RPMI8226 (cell line): ENCODE measurements around the gene ARMC7.
"Not testable (repeated sequence)": the region's sequence is repeated elsewhere in the genome, so short reads cannot be mapped to it uniquely, and the experiment has no call there.

Source experiments
- DNase-seq: peaks from one replicate; pipeline ENCODE4 v3.0.0-alpha.2; 2015

The ARMC7 gene

GRCh38 chr17:75102385-75102821 lies 7.4 kb upstream of the ARMC7 start:
- DNase-seq: peak; percentile 38

GRCh38 chr17:75103601-75104554 lies 5.9 kb upstream of the ARMC7 start:
- DNase-seq: peak; percentile 30

DNA sequence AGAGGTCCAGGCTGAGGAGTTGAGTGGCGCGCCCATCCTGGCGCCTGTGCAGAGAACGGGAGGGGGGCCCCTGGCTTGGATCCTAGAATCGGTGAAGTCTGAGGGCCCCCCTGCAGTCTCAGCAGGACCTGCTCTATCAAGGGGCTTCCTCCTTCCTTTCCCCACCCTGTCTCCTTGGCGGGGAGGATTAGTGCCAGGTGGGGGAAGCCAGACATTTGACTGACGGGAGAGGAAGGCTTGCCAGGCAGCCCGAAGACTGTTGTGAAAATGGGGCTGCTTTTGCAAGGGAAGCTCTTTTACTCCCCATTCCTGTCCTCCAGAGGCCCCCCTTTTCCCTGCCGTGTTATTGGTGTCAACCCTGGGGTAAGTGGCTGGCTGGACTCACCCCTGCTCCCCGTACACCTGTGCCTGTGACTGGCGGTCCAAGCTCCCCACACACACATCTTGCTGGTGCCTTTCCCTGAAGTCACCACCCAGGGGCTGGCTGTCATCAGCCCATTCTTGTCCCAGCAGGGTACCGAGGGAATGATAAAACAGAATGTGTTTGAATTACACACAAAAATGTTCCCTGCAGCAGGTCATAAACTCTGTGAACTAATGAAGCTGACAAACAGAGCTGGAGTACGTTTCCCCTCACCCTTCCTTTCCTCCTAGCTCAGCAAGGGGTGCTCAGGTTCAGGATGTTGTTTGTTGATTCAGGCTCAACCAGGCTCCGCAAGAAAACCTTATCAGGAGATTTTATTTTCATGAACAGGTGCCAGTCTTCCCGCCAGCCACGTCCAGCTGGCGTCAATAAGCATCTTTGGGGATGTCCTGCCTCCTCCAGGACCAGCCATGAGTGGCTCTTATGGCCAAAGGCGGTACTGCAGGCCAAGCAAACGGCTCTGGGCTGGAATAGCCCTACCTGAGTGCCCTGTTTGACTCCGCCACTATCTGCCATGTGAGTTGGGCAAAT lies 4.4 kb upstream of the ARMC7 start:
- DNase-seq: peak; percentile 84

DNA sequence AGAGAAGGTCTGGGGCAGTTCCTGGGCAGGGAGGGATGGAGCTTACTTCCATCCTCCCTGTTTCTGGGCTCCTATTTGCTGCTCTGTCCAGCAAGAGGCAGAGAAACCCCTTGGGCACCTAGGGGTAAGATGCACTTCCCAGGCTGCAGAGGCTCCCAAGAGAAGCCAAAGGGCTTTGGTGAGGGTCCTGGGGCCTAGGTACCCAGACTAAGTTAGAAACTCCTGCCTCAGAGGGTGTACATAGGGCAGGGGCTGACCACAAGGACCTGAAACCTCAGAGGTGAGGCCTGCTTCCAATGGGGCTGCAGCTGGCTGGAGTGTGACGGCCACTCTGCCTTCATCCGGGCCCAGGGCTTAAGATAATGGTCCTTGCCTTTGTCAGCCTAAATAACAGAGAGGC lies 1.6 kb upstream of the ARMC7 start:
- DNase-seq: no peak

DNA sequence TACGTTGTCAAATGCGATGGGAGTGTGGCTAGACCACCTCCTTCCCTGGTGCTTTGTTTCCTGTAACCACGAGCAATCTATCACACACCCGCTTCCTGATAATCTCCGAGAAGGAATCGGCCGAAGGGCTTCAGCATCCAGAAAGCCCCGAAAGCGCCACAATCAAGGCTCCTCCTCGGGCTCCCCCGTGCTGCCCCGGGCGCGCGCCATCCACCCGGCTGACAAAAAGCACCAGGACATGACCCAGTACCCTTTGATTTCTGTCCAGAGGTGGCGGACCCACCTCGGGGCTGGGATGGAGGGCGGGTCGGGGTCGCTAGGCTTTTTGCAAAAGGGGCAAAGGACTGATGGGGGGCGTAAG lies 743 bp upstream of the ARMC7 start:
- DNase-seq: no peak

GRCh38 chr17:75110234-75110937 lies 617 bp downstream of the ARMC7 start:
- DNase-seq: peak; percentile 48

- DNase-seq: no peak
Measured at GRCh38 chr17:75111777-75112335, 2.1 kb downstream of the ARMC7 start.

GRCh38 chr17:75113798-75114551 lies 4.2 kb downstream of the ARMC7 start:
- peak; percentile 88 for DNase-seq

DNA sequence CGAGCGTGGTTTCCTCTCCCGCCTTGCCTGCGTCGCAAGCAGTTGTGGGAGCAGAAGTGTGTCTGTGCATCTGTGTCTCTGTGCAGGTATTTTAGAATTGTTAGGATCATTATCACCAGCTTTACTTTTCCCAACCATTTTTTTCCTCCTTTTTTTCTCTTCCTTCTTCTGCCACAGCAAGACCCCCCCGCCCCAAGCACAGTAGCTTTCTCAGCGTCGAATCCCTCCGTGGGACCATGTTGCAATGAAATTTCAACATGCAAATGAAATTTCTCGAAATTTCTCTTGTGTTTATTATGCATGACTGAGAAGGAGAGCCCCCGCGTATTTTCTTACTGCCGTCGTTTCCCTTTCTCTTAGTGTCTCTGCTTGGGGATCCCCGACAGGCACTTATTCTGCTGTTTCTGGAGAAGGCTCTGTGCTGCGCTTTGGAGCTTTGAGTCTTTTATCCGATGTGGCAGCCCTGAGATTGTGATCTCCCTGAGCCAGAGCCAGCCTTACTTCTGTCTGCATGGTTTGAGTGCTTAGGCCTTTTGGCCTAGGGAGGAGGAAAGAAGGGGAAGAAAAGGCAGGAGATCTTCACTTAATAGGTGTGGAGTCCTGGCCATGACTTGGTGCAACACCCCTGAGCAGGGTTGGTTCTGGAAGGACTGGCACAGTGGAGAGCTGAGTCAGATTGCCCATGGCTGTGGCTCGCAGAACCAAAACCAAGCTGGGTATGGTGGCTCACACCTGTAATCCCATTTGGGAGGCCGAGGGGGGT lies 5.0 kb downstream of the ARMC7 start:
- DNase-seq: no peak

DNA sequence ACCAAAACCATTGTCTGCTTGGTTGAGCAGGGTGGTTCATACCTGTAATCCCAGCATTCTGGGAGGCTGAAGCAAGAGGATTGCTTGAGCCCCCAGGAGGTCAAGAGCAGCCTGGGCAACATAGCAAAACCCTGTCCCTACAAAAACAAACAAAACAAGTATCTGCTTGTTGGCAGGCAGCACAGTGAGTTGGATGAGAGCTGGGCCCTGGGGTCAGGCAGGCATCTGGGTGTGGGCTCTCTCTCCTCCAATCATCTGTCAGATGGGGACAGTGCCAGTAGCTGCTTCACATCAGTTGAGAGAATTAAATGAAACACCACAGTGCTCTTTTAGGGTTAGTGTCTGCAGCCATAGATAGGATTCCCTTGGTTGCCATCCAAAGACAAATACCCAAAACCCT lies 5.8 kb downstream of the ARMC7 start:
- DNase-seq: no peak

DNA sequence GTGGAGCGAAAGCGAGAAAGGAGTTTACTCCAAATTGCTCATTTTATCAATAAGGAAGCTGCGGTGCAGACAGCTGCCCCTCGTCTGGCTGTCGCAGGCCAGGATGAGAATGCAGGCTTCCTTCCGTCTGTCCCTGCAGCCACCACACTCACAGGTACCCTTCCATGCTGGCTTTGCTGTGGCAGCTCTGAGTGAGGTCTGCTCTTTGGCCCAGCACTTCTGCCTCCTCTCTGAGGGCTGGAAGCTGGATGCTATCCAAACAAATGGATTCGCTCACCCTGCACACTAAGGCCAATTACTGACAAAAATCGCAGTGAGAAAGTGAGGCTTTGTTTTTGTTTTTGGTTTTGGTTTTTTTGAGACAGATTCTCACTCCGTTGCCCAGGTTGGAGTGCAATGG lies 7.0 kb downstream of the ARMC7 start:
- DNase-seq: no peak

DNA sequence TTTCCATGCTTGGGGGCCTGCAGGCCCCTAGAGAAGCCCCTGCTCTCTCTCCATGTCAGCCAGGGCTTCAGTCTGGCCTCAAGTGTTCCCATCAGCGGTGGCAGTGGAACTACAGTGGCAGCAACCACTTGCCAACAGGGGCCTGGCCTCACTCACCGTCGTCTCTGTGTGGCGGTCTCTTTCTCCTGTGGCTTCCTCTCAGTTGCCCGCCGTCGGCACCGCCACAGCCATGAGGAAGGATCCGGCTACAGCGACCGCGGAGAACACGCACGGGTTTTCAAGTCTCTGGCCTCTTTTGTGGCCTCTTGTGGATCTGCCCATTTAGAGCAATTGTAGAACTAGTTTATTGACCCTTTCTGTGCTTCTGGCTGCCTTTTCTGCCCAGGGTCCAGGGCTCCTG lies 8.5 kb downstream of the ARMC7 start:
- no peak for DNase-seq

- no peak for DNase-seq
Measured at GRCh38 chr17:75124041-75124818, 14.5 kb downstream of the ARMC7 start.

- no peak for DNase-seq
Measured at GRCh38 chr17:75124819-75125162, 15.0 kb downstream of the ARMC7 start.

GRCh38 chr17:75125984-75126383 lies 16.2 kb downstream of the ARMC7 start:
- no peak for DNase-seq

DNA sequence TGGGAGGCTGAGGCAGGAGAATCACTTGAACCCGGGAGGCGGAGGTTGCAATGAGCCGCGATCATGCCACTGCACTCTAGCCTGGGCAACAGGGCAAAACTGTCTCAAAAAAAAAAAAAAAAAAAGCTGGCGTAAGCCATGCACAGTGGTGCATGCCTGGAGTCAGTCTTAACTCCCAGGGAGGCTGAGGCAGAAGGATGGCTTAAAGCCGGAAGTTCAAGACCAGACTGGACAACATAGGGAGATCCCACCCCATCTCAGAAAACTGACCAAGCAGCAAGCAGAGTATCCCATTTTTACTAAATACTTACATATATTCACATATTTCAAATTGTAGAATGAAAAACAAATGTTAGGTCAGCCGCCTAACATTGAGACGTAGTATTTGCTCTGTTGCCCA lies 17.2 kb downstream of the ARMC7 start:
- DNase-seq: no peak

GRCh38 chr17:75127936-75128335 lies 18.2 kb downstream of the ARMC7 start:
- not testable (repeated sequence) for DNase-seq

- no peak for DNase-seq
Measured at GRCh38 chr17:75128694-75129505, 19.1 kb downstream of the ARMC7 start.

DNA sequence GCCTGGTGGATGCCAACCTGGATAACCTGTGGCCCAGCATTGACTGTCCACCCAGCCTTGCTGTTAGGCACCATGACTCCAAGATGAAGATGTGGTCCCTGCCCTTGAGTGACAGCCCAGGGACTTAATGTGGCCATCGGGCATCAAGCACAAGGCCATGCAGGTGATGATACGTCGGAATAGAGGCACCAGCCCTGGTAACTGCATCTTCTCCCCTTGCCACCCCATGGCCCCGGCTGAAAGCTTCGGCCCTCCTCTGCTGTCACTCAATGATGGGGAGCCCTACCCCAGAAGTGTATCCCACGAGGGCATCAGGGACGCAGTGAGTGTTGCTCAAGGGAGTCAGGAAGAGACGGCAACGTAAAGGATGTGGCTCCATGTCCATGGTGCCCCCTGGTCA lies 19.8 kb downstream of the ARMC7 start:
- DNase-seq: no peak
